ENCODE results near the gene RALY. TPM values are rescaled to one million over a fixed set of nuclear protein-coding genes. Genes with fewer than 3 reads are reported as not detected.

The RALY gene
- total RNA-seq, 1 donor from 2014 or later: 147 TPM

GRCh38 chr20:34096699-34097444 lies 103.2 kb downstream of the RALY start:
- H3K27ac Mint-ChIP-seq: peak overlapping the region; percentile 9
- intact Hi-C loops (cut with micrococcal nuclease): loop anchor here (2.0 kb wide), 1 partner anchor 14 kb away; no protein-coding TSS in a partner anchor
- DNase-seq (ENCODE audit: low spot score): no peak
- H3K9me3 Mint-ChIP-seq: no peaks in the 10 kb centered on the region
- peaks cover 51% of the 10 kb centered on the region for H3K36me3 Mint-ChIP-seq (ENCODE audit: low read depth)
- peaks cover 9% of the 10 kb centered on the region for H3K4me1 Mint-ChIP-seq (ENCODE audit: low read depth)
- H3K4me3 Mint-ChIP-seq: no peak overlapping the region
- H3K27me3 Mint-ChIP-seq (ENCODE audit: insufficient read depth): no peaks in the 10 kb centered on the region

GRCh38 chr20:34098570-34098969 lies 104.9 kb downstream of the RALY start:
- Mint-ChIP-seq H3K27ac (no peak overlapping the region), H3K9me3 (no peaks in the 10 kb centered on the region), H3K4me1 (ENCODE audit: low read depth) (peaks cover 22% of the 10 kb centered on the region), H3K36me3 (ENCODE audit: low read depth) (peaks cover 55% of the 10 kb centered on the region), H3K27me3 (ENCODE audit: insufficient read depth) (no peaks in the 10 kb centered on the region), H3K4me3 (no peak overlapping the region)
- DNase-seq (ENCODE audit: low spot score): no peak
- intact Hi-C loops (cut with micrococcal nuclease): no loop called here

GRCh38 chr20:34099675-34100074 lies 106.0 kb downstream of the RALY start:
- Mint-ChIP-seq H3K4me1 (ENCODE audit: low read depth) (peaks cover 26% of the 10 kb centered on the region), H3K36me3 (ENCODE audit: low read depth) (peaks cover 58% of the 10 kb centered on the region), H3K9me3 (no peaks in the 10 kb centered on the region), H3K27ac (no peak overlapping the region), H3K4me3 (no peak overlapping the region), H3K27me3 (ENCODE audit: insufficient read depth) (no peaks in the 10 kb centered on the region)
- DNase-seq (ENCODE audit: low spot score): no peak
- intact Hi-C loops (cut with micrococcal nuclease): no loop called here

- H3K36me3 Mint-ChIP-seq (ENCODE audit: low read depth): peaks cover 65% of the 10 kb centered on the region
- H3K4me1 Mint-ChIP-seq (ENCODE audit: low read depth): peaks cover 36% of the 10 kb centered on the region
- no peak for DNase-seq (ENCODE audit: low spot score)
- H3K27me3 Mint-ChIP-seq (ENCODE audit: insufficient read depth): no peaks in the 10 kb centered on the region
- no peak overlapping the region for H3K4me3 Mint-ChIP-seq
- no peaks in the 10 kb centered on the region for H3K9me3 Mint-ChIP-seq
- intact Hi-C loops (cut with micrococcal nuclease): no loop called here
- H3K27ac Mint-ChIP-seq: no peak overlapping the region
Observed at GRCh38 chr20:34100576-34100975, 106.9 kb downstream of the RALY start.

GRCh38 chr20:34102342-34102741 lies 108.6 kb downstream of the RALY start:
- H3K27ac Mint-ChIP-seq: peak overlapping the region; percentile 6
- no peaks in the 10 kb centered on the region for H3K27me3 Mint-ChIP-seq (ENCODE audit: insufficient read depth)
- intact Hi-C loops (cut with micrococcal nuclease): loop anchor here (1.0 kb wide), 1 partner anchor 8 kb away; no protein-coding TSS in a partner anchor
- H3K36me3 Mint-ChIP-seq (ENCODE audit: low read depth): peaks cover 56% of the 10 kb centered on the region
- no peak overlapping the region for H3K4me3 Mint-ChIP-seq
- no peaks in the 10 kb centered on the region for H3K9me3 Mint-ChIP-seq
- peaks cover 53% of the 10 kb centered on the region for H3K4me1 Mint-ChIP-seq (ENCODE audit: low read depth)
- no peak for DNase-seq (ENCODE audit: low spot score)

GRCh38 chr20:34104059-34104458 lies 110.3 kb downstream of the RALY start:
- Mint-ChIP-seq H3K27me3 (ENCODE audit: insufficient read depth) (no peaks in the 10 kb centered on the region), H3K4me3 (no peak overlapping the region), H3K9me3 (no peaks in the 10 kb centered on the region), H3K4me1 (ENCODE audit: low read depth) (peaks cover 70% of the 10 kb centered on the region), H3K36me3 (ENCODE audit: low read depth) (peaks cover 65% of the 10 kb centered on the region), H3K27ac (peak overlapping the region; percentile 64)
- intact Hi-C loops (cut with micrococcal nuclease): no loop called here
- no peak for DNase-seq (ENCODE audit: low spot score)

GRCh38 chr20:34105978-34106675 lies 112.4 kb downstream of the RALY start:
- Mint-ChIP-seq H3K4me1 (ENCODE audit: low read depth) (peaks cover 89% of the 10 kb centered on the region), H3K27ac (no peak overlapping the region), H3K9me3 (no peaks in the 10 kb centered on the region), H3K27me3 (ENCODE audit: insufficient read depth) (no peaks in the 10 kb centered on the region), H3K4me3 (peak overlapping the region; percentile 3), H3K36me3 (ENCODE audit: low read depth) (peaks cover 76% of the 10 kb centered on the region)
- intact Hi-C loops (cut with micrococcal nuclease): no loop called here
- no peak for DNase-seq (ENCODE audit: low spot score)

- no peak for DNase-seq (ENCODE audit: low spot score)
- Mint-ChIP-seq H3K36me3 (ENCODE audit: low read depth) (peaks cover 56% of the 10 kb centered on the region), H3K27ac (peak overlapping the region; percentile 67), H3K4me3 (peak overlapping the region; percentile 59), H3K27me3 (ENCODE audit: insufficient read depth) (peaks cover 1% of the 10 kb centered on the region), H3K4me1 (ENCODE audit: low read depth) (peaks cover 79% of the 10 kb centered on the region), H3K9me3 (no peaks in the 10 kb centered on the region)
- intact Hi-C loops (cut with micrococcal nuclease): no loop called here
Observed at GRCh38 chr20:34108616-34109174, 115.0 kb downstream of the RALY start.

GRCh38 chr20:34109442-34109841 lies 115.7 kb downstream of the RALY start:
- peaks cover 50% of the 10 kb centered on the region for H3K36me3 Mint-ChIP-seq (ENCODE audit: low read depth)
- no peaks in the 10 kb centered on the region for H3K9me3 Mint-ChIP-seq
- peaks cover 71% of the 10 kb centered on the region for H3K4me1 Mint-ChIP-seq (ENCODE audit: low read depth)
- H3K27me3 Mint-ChIP-seq (ENCODE audit: insufficient read depth): peaks cover 1% of the 10 kb centered on the region
- intact Hi-C loops (cut with micrococcal nuclease): no loop called here
- no peak overlapping the region for H3K27ac Mint-ChIP-seq
- peak overlapping the region; percentile 54 for H3K4me3 Mint-ChIP-seq
- no peak for DNase-seq (ENCODE audit: low spot score)

- peak overlapping the region; percentile 88 for H3K4me3 Mint-ChIP-seq
- intact Hi-C loops (cut with micrococcal nuclease): loop anchor here (1.0 to 5.0 kb wide), 6 partner anchors 8 to 1903 kb away; partner anchors contain the start of genes ACTL10, E2F1, PLAGL2 and POFUT1
- H3K4me1 Mint-ChIP-seq (ENCODE audit: low read depth): peaks cover 64% of the 10 kb centered on the region
- no peak for DNase-seq (ENCODE audit: low spot score)
- H3K36me3 Mint-ChIP-seq (ENCODE audit: low read depth): peaks cover 43% of the 10 kb centered on the region
- H3K9me3 Mint-ChIP-seq: no peaks in the 10 kb centered on the region
- H3K27me3 Mint-ChIP-seq (ENCODE audit: insufficient read depth): peaks cover 1% of the 10 kb centered on the region
- H3K27ac Mint-ChIP-seq: peak overlapping the region; percentile 89
Observed at GRCh38 chr20:34110025-34110744, 116.5 kb downstream of the RALY start.

GRCh38 chr20:34110745-34111641 lies 117.3 kb downstream of the RALY start:
- no peak for DNase-seq (ENCODE audit: low spot score)
- Mint-ChIP-seq H3K27ac (peak overlapping the region; percentile 89), H3K36me3 (ENCODE audit: low read depth) (peaks cover 37% of the 10 kb centered on the region), H3K27me3 (ENCODE audit: insufficient read depth) (peaks cover 1% of the 10 kb centered on the region), H3K9me3 (no peaks in the 10 kb centered on the region), H3K4me1 (ENCODE audit: low read depth) (peaks cover 56% of the 10 kb centered on the region), H3K4me3 (peak overlapping the region; percentile 88)
- intact Hi-C loops (cut with micrococcal nuclease): loop anchor here (1.0 to 5.0 kb wide), 6 partner anchors 9 to 1904 kb away; partner anchors contain the start of genes ACTL10, E2F1, PLAGL2 and POFUT1
